Limb (tissue), 2 donors: Measurements from ENCODE around the gene SH3RF2.

Source experiments
- DNase-seq, 2 donors: peaks; one replicate each; pipeline ENCODE4 v3.0.0-alpha.2; 2016; ENCODE audit errors: extremely low spot score in 2 of 2

Gene SH3RF2

DNA sequence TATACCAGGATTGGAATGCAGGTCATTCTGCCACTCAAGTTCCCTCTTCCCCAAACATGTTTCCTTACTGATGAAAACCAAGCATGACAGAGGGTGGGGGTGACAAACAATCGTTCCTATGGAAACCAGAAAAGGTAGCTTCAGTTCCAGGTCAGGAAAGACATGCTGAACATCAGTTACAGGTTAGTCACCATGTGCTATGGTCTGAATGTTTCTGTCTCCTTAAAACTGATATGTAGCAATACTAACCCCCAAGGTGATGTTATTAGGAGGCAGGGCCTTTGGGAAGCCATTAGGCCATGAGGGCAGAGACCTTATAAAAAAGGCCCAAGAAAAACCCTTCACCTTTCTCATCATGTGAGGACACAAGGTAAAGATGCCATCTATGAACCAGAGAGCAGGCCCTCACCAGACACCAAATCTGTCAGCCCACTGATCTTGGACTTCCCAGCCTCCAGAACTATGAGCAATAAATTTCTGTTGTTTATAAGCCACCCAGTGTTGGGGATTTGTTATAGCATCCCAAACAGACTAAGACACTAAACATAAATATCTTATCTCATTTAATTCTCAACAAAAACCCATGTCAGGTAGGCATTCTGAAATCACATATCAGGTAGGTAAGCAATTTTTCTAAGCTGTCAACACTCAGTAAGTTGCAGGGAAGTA is 15.7 kb upstream of the SH3RF2 start:
- DNase-seq: no peak

DNA sequence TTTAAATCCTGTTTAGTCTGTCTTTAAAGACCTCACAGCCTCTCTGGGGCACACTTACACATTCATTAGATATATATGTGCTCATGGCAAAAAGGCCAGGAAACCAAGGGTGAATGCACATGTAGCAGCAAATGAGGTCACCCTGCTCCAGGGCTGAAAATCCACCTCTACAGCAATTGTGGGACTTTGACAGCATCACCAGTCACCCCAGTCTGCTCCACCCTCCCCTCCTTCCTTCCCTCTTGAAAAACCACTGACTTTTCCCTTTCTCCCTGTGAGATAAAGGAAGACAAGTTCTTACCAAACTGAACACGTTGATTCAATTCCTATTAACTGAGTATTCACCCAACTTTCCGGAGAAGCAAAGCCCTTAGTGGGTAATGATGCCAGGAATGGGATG is 15.2 kb upstream of the SH3RF2 start:
- no peak for DNase-seq

- DNase-seq: no peak
These were observed 14.3 kb upstream of the SH3RF2 start for GRCh38 chr5:145922059-145922458.

DNA sequence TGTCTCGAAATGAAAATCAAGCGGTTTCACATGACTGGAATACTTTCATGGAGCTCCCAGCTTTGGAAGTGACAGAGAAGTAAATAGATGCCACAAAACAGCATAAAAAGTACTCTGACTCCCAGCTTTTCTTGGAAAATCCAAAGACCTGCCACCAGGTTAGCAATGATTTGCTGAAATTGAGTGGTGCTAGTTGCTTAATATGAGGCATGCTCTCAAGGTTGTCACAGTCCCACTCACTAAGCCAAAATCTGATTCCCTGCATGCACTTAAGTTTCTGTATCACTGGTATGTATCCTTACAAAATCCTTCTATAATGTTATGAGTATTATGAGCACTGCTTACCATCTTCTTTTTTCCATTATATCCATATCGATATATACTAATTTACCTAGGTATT is 13.0 kb upstream of the SH3RF2 start:
- DNase-seq: no peak

DNA sequence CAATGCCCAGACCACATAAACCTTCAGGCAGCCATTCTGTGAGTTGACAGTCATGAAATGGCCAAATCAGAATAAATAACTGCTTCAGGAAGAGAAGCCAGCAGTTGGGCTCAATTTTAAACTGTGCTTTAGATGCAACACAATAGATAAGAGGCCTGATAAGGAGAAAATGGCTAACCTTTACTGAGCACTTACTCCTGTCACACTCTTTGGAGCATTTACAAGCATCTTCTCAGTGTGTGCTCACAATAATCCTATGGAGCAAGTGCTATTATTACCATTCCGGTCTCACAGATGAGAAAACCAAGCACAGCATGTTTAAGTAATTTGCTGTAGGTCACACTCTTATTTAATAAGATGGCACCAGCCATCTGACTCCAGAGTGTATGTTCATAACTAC is 11.5 kb upstream of the SH3RF2 start:
- no peak for DNase-seq

DNA sequence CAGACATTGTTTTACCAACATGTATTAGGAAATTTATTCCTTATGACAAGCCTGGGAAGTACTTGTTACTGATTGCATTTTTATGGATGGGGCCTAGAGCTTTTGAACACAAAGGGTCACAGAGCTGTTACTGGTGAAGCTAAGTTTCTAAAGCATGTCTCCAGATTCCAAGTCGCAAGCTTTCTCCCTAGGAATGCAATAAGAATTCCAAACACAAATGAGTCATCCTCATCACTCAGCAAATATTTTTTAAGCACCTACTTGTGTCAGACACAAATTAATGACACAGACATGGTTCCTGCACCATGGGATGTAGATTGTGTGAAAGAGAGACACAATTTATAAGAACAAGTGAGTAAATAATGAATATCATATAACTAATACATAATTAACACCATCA is 11.0 kb upstream of the SH3RF2 start:
- DNase-seq: peak in 1 of 2 donors; percentile 17

DNA sequence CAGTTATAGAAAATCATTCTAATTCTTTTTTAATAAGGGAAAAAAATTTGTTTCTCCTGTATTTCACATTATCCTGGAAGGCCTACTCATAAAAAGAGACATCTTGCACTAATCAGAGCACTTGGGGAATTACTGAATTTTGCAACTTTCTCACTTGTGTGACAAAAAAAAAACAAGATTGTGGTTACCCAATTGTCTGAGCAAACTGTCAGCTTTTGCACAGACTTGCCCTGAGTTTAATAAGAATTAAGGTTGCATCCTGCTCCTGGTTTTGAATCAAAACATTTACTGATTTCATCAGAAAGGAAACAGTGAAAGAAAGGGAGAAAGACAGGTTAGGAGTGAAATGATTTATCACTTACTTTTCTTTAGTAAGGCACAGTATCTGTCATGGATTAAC is 10.6 kb upstream of the SH3RF2 start:
- no peak for DNase-seq

DNA sequence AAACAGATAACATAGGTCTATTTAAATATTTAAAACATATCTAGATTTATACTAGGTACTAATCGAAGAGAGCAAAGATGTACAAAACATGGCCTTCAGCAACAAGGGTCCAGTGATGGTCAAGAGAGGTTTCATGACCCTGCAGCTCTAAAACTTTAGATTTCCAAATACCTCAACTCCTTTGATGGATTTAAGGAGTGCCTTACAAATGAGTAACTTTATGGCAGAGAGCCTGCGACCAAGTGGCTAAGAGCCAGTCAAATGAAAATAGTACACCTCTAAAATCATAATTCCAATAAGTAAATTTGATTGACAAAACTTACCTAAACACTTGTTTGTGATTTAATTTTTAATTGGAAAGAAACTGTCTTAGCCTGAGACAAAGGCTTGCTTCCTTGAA is 4.7 kb upstream of the SH3RF2 start:
- DNase-seq: no peak

DNA sequence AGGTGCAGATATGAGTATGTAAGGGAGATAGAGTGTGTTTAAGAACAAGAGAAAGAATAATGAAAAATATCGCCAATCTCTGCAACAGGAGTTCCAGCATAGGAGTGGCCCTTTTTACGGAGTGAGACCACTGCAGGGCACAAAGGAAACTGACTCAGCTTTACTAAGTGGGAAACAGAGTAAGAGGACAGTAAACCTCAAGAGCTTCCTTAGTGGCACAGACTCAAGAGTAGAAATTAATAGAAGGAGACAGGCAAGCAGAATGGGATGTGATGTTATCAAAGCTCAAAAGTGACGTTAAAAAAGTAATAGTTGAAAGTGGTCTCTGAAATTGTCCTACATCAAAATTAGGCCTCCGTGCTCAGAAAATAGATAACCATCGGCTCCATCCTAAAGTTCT is 2.1 kb upstream of the SH3RF2 start:
- DNase-seq: no peak

DNA sequence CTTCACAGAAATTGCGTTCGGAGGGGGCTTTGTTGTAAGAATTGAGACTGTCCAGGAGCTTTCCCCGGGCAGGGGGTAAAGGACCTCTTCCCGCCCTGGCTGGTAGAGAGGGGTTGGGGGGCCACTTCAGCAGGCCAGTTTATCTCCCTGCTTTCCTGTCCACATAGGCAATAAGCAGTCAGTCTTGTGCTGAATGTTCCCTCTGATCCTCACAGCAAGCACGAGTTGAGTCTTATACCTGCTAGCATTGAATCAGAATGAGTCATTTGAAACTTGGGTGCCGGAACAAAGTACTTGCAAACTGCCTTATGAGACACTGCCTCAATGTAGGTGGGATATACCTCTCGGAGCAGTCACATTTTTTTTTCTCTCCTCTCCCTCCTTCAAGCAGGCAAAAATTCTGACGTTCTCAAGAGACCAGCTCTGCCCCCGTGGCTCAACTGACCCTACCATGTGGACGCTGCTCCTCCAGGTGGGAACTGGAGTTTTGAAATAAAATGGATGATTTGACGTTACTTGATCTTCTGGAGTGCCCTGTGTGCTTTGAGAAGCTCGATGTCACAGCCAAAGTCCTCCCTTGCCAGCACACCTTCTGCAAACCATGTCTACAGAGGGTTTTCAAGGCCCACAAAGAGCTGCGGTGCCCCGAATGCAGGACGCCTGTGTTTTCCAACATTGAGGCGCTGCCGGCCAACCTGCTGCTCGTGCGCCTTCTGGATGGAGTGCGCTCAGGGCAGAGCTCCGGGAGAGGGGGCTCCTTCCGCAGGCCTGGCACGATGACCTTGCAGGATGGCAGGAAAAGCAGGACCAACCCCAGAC is 1.3 kb downstream of the SH3RF2 start:
- no peak for DNase-seq

- no peak for DNase-seq
These were observed 2.6 kb downstream of the SH3RF2 start for GRCh38 chr5:145938776-145939539.

- no peak for DNase-seq
These were observed 3.2 kb downstream of the SH3RF2 start for GRCh38 chr5:145939540-145940065.

GRCh38 chr5:145941096-145941447 is 4.7 kb downstream of the SH3RF2 start:
- DNase-seq: no peak

GRCh38 chr5:145941448-145942130 is 5.2 kb downstream of the SH3RF2 start:
- no peak for DNase-seq

GRCh38 chr5:145942201-145942600 is 5.8 kb downstream of the SH3RF2 start:
- no peak for DNase-seq

DNA sequence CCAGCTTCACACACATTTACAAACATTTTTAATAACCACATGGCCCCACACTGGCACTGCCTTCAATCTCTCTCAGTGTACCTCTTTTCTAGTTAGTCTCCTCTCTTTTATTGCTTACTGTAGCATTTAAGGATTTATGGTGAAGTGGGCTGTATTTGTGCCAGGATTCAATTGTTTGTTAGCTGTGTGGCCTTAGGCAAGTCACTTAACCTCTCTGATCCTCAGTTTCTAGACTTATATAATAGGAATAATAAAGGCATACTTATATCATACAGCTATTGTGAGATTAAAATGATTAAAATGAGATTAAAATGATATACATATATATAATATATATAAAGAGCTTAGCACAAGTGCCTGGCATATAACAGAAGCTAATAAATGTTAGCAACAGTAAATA is 6.4 kb downstream of the SH3RF2 start:
- no peak for DNase-seq

- DNase-seq: no peak
These were observed 7.3 kb downstream of the SH3RF2 start for GRCh38 chr5:145943674-145944121.

DNA sequence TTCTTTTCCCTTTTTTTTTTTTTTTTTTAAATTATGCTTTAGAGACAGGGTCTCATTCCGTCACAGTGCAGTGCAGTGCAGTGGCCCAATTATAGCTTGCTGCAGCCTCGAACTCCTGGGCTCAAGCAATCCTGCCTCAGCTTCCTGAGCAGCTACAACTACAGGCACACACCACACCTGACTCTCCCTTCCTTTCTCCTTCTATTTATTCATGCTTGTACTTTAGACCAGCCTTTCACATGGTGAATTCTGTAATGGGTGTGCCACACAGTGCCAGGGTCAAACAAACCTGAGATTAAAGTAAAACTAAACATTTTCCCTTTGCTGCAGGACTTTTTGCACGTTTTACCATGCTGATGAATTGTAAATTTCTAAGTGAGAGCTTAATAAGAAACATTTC is 8.0 kb downstream of the SH3RF2 start:
- no peak for DNase-seq

- DNase-seq: no peak
These were observed 9.3 kb downstream of the SH3RF2 start for GRCh38 chr5:145945620-145946111.

DNA sequence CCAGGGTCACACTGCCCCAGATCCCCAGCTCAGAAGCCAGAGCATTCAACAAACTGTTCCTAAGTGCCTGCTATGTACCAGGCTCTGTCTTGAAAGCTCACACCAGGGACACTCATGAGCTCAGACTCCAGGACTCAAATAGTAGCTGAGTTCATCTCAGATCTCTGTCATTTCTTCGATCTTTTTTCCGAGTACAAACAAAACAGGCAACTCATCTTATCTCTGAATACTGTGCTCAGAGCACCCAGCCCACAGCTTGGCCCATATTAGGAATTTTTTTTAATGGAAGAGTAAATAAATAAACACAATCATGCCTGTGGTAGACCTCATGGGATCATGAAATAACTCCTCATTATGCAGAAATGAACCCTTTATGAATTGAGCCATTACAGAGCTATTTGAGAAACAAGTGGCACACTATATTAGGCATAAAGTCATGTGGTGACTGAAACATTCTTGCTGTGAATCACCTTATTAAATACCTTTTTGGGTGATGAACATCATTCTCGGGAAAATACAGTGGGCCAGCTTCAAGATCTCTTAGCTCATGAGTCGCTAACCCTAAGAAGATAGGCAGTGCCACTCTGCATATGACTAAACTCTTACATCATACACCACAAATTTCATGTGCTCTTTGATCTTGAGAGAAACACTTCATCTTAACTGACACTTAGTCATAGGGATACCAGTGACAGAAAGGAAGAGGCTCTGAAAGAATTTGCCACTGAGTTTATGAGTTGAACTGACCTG is 9.9 kb downstream of the SH3RF2 start:
- no peak for DNase-seq

GRCh38 chr5:145947581-145947980 is 11.2 kb downstream of the SH3RF2 start:
- DNase-seq: no peak
